ENCODE measurements around the gene ADAP2.

ADAP2 gene

DNA sequence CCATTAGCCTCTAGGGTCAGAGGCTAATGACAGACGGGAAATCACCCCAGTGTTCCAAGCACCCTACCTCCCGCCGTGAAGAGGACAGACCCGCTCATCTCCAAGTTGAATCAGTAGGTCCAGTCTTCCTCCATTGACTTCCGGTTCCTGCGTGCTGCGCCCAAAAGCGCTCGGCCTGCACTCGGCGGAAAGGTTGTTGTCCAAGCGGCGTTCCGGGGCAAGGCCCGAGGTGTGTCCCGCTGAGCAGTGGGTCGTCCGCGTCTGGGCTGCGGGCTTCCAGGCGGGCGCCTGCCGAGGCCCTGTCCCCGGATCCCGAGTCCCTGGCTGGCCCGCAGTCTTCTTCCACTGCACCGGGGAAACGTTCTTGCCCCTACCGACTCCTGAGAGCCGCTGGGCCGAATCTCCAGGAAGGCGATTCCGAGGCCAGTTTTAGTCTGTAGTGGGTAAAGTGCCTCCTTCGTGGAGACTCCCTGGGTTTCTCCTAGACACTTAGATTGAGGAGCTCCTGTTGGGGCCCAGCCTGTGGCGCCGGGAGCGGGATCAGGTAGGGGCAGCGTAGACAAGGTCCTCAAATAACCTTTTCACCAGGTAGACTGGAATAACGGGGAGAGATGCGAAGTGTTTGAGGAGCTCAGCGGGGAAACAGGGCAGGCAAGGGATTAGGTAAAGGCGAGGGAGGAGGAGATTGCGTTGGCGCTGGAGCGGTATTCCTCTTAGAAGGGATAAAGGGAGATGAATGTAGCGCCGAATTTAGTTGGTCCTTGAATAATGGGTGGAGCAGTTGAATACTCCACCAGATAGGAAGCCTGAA lies 15.4 kb upstream of the ADAP2 start, which contains the start of gene TEFM (continued):
- TF ChIP-seq, protein P1, sequence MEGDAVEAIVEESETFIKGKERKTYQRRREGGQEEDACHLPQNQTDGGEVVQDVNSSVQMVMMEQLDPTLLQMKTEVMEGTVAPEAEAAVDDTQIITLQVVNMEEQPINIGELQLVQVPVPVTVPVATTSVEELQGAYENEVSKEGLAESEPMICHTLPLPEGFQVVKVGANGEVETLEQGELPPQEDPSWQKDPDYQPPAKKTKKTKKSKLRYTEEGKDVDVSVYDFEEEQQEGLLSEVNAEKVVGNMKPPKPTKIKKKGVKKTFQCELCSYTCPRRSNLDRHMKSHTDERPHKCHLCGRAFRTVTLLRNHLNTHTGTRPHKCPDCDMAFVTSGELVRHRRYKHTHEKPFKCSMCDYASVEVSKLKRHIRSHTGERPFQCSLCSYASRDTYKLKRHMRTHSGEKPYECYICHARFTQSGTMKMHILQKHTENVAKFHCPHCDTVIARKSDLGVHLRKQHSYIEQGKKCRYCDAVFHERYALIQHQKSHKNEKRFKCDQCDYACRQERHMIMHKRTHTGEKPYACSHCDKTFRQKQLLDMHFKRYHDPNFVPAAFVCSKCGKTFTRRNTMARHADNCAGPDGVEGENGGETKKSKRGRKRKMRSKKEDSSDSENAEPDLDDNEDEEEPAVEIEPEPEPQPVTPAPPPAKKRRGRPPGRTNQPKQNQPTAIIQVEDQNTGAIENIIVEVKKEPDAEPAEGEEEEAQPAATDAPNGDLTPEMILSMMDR (tag by site-specific recombination; IDR thresholded peaks at IDR 0.05): peak; percentile 67
- TF ChIP-seq ZNF513 (tag by site-specific recombination; IDR thresholded peaks at IDR 0.05) (peak; percentile 68), KLF16 (tag by site-specific recombination; IDR thresholded peaks at IDR 0.05) (peak; percentile 96), ZNF239 (tag by site-specific recombination; IDR thresholded peaks at IDR 0.05) (0 out of 2 replicates have a peak, but pooled peaks have one; percentile 60), TSHZ1 (tag by site-specific recombination; IDR thresholded peaks at IDR 0.05; ENCODE audit: borderline replicate concordance) (peak; percentile 72), OVOL3 (tag by site-specific recombination; IDR thresholded peaks at IDR 0.05) (peak; percentile 84; the same call in 1 of the 2 replicates), SCRT1 (tag by site-specific recombination; IDR thresholded peaks at IDR 0.05; ENCODE audit: borderline replicate concordance) (no peak), ZNF621 (tag by site-specific recombination; IDR thresholded peaks at IDR 0.05) (no peak), SETDB1 (IDR thresholded peaks at IDR 0.05; ENCODE audit: insufficient read length, low read length) (no peak), SP2 (tag by site-specific recombination; IDR thresholded peaks at IDR 0.05) (peak; percentile 69), ZNF561 (tag by site-specific recombination; IDR thresholded peaks at IDR 0.05; ENCODE audit: borderline replicate concordance) (peak; percentile 97), ZFP41 (tag by site-specific recombination; IDR thresholded peaks at IDR 0.05; ENCODE audit: borderline replicate concordance) (peak; percentile 43; the same call in 1 of the 2 replicates), ZBTB21 (tag by site-specific recombination; IDR thresholded peaks at IDR 0.05) (peak; percentile 53), KLF1 (tag by site-specific recombination; IDR thresholded peaks at IDR 0.05) (peak; percentile 63; the same call in 1 of the 2 replicates), ZNF664 (tag by site-specific recombination; IDR thresholded peaks at IDR 0.05) (peak; percentile 81), ZNF658 (tag by site-specific recombination; IDR thresholded peaks at IDR 0.05) (no peak)
- TF ChIP-seq, protein P2, sequence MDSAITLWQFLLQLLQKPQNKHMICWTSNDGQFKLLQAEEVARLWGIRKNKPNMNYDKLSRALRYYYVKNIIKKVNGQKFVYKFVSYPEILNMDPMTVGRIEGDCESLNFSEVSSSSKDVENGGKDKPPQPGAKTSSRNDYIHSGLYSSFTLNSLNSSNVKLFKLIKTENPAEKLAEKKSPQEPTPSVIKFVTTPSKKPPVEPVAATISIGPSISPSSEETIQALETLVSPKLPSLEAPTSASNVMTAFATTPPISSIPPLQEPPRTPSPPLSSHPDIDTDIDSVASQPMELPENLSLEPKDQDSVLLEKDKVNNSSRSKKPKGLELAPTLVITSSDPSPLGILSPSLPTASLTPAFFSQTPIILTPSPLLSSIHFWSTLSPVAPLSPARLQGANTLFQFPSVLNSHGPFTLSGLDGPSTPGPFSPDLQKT (IDR thresholded peaks at IDR 0.05; ENCODE audit: borderline replicate concordance, low read depth, low read length): no peak
- TF ChIP-seq, protein P3, sequence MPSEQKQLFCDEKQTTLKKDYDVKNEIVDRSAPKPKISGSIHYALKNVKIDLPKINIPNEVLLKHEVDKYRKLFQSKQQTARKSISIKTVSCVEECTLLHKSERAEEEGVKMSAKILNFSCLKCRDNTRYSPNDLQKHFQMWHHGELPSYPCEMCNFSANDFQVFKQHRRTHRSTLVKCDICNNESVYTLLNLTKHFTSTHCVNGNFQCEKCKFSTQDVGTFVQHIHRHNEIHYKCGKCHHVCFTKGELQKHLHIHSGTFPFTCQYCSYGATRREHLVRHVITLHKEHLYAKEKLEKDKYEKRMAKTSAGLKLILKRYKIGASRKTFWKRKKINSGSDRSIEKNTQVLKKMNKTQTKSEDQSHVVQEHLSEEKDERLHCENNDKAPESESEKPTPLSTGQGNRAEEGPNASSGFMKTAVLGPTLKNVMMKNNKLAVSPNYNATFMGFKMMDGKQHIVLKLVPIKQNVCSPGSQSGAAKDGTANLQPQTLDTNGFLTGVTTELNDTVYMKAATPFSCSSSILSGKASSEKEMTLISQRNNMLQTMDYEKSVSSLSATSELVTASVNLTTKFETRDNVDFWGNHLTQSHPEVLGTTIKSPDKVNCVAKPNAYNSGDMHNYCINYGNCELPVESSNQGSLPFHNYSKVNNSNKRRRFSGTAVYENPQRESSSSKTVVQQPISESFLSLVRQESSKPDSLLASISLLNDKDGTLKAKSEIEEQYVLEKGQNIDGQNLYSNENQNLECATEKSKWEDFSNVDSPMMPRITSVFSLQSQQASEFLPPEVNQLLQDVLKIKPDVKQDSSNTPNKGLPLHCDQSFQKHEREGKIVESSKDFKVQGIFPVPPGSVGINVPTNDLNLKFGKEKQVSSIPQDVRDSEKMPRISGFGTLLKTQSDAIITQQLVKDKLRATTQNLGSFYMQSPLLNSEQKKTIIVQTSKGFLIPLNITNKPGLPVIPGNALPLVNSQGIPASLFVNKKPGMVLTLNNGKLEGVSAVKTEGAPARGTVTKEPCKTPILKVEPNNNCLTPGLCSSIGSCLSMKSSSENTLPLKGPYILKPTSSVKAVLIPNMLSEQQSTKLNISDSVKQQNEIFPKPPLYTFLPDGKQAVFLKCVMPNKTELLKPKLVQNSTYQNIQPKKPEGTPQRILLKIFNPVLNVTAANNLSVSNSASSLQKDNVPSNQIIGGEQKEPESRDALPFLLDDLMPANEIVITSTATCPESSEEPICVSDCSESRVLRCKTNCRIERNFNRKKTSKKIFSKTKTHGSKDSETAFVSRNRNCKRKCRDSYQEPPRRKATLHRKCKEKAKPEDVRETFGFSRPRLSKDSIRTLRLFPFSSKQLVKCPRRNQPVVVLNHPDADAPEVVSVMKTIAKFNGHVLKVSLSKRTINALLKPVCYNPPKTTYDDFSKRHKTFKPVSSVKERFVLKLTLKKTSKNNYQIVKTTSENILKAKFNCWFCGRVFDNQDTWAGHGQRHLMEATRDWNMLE (tag by site-specific recombination; conservative IDR thresholded peaks at IDR 0.05; ENCODE audit: low read depth): peak; percentile 65
- TF ChIP-seq, protein P4, sequence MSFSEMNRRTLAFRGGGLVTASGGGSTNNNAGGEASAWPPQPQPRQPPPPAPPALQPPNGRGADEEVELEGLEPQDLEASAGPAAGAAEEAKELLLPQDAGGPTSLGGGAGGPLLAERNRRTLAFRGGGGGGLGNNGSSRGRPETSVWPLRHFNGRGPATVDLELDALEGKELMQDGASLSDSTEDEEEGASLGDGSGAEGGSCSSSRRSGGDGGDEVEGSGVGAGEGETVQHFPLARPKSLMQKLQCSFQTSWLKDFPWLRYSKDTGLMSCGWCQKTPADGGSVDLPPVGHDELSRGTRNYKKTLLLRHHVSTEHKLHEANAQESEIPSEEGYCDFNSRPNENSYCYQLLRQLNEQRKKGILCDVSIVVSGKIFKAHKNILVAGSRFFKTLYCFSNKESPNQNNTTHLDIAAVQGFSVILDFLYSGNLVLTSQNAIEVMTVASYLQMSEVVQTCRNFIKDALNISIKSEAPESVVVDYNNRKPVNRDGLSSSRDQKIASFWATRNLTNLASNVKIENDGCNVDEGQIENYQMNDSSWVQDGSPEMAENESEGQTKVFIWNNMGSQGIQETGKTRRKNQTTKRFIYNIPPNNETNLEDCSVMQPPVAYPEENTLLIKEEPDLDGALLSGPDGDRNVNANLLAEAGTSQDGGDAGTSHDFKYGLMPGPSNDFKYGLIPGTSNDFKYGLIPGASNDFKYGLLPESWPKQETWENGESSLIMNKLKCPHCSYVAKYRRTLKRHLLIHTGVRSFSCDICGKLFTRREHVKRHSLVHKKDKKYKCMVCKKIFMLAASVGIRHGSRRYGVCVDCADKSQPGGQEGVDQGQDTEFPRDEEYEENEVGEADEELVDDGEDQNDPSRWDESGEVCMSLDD (tag by site-specific recombination; IDR thresholded peaks at IDR 0.05): peak; percentile 70
